IMR-90 (cell line): ENCODE measurements around the gene TIGAR. TPM values are rescaled to one million over a fixed set of nuclear protein-coding genes. Genes with fewer than 3 reads are reported as not detected.
A peak's percentile ranks its signal among the peaks of the same experiment; 100 is the strongest.

Experiments
- ATAC-seq: fragments of 200-7000 bp; cut with Tn5 transposase; 2 replicates; pipeline ENCODE4 v1.9.1; 2020; ENCODE audit warnings: low read depth, mild to moderate bottlenecking, moderate library complexity
- BruUV-seq: library from RNA; stranded (reverse); fragments of 400-500 nt; replicated peaks from 2 replicates; lab custom pipeline; 2021; lab: Mats Ljungman, UMichigan
- CTCF ChIA-PET: fragments of 300-600 bp; formaldehyde crosslinking; extraction: SDS; loops from one replicate; lab custom pipeline; 2021; ENCODE audit warnings: antibody characterized with exemption; lab: Yijun Ruan, JAX
- POLR2A ChIA-PET: fragments of 300-600 bp; sonication (Branson Sonifier 250); formaldehyde crosslinking; loops from one replicate; lab custom pipeline; 2022; ENCODE audit warnings: antibody characterized with exemption; ENCODE audit not compliant: unreplicated experiment; lab: Charles Lee
- DNase-seq: peaks from one replicate; pipeline ENCODE4 v3.0.0; 2013
- H2AFZ ChIP-seq: replicated peaks from 2 replicates; pipeline ENCODE3; 2013; ENCODE audit warnings: low read length, mild to moderate bottlenecking; ENCODE audit not compliant: poor library complexity
- H2AK5ac ChIP-seq: 2 replicates; pipeline ENCODE4 v1.6.1; 2013; ENCODE audit warnings: low read depth, low read length, inconsistent platforms
- H2AK9ac ChIP-seq: replicated peaks from 2 replicates; pipeline ENCODE3; 2013; ENCODE audit warnings: mild to moderate bottlenecking, low read depth, low read length, moderate library complexity; ENCODE audit not compliant: poor library complexity
- H2BK120ac ChIP-seq: 2 replicates; pipeline ENCODE4 v1.6.1; 2013; ENCODE audit warnings: low read depth, low read length, inconsistent platforms
- H2BK15ac ChIP-seq: 3 replicates; pipeline ENCODE4 v1.6.1; 2013; ENCODE audit warnings: low read depth, low read length, inconsistent platforms
- H2BK20ac ChIP-seq: 2 replicates; pipeline ENCODE4 v1.6.1; 2013; ENCODE audit warnings: low read depth, mild to moderate bottlenecking, inconsistent platforms, low read length, moderate library complexity
- H2BK5ac ChIP-seq: 2 replicates; pipeline ENCODE4 v1.6.1; 2013; ENCODE audit warnings: mild to moderate bottlenecking, low read depth, low read length, inconsistent platforms; ENCODE audit not compliant: poor library complexity, severe bottlenecking
- H3K14ac ChIP-seq: replicated peaks from 2 replicates; pipeline ENCODE4 v1.6.1; 2013; ENCODE audit warnings: low read depth, low read length, inconsistent platforms
- H3K18ac ChIP-seq: 2 replicates; pipeline ENCODE4 v1.6.1; 2013; ENCODE audit warnings: low read depth, low read length, control low read depth
- H3K23ac ChIP-seq: 2 replicates; pipeline ENCODE4 v1.6.1; 2013; ENCODE audit warnings: low read depth, low read length, inconsistent platforms
- H3K27ac ChIP-seq: 2 replicates; pipeline ENCODE4 v1.5.1; 2013; ENCODE audit warnings: mild to moderate bottlenecking, control low read depth, low read length; ENCODE audit not compliant: insufficient read depth
- H3K27me3 ChIP-seq: 2 replicates; pipeline ENCODE4 v1.6.1; 2013; ENCODE audit warnings: low read length; ENCODE audit not compliant: control insufficient read depth, insufficient read depth
- H3K36me3 ChIP-seq: 2 replicates; pipeline ENCODE4 v1.6.1; 2013; ENCODE audit warnings: low read length, mixed read lengths; ENCODE audit not compliant: control insufficient read depth, insufficient read depth
- H3K4ac ChIP-seq: 2 replicates; pipeline ENCODE4 v1.6.1; 2013; ENCODE audit warnings: low read depth, low read length, inconsistent platforms
- H3K4me1 ChIP-seq: 2 replicates; pipeline ENCODE4 v1.6.1; 2013; ENCODE audit warnings: low read length, mixed read lengths; ENCODE audit not compliant: control insufficient read depth, insufficient read depth
- H3K4me2 ChIP-seq: 2 replicates; pipeline ENCODE4 v1.6.1; 2013; ENCODE audit warnings: low read depth, mild to moderate bottlenecking, control low read depth, low read length, moderate library complexity
- H3K4me3 ChIP-seq: 2 replicates; pipeline ENCODE4 v1.5.1; 2013; ENCODE audit warnings: low read depth, mild to moderate bottlenecking, control low read depth, low read length, moderate library complexity; ENCODE audit not compliant: insufficient read depth
- H3K56ac ChIP-seq: 2 replicates; pipeline ENCODE4 v1.6.1; 2013; ENCODE audit warnings: low read length, inconsistent platforms; ENCODE audit not compliant: insufficient read depth; ENCODE audit errors: extremely low read depth
- H3K79me1 ChIP-seq, 2 experiments: 2 replicates each; pipeline ENCODE4 v1.6.1; 2013; ENCODE audit warnings: low read length in 2 of 2, inconsistent platforms in 1 of 2, low read depth in 1 of 2
- H3K9ac ChIP-seq: 2 replicates; pipeline ENCODE4 v1.6.1; 2013; ENCODE audit warnings: low read depth, low read length, control low read depth
- H3K9me1 ChIP-seq: 2 replicates; pipeline ENCODE4 v1.6.1; 2013; ENCODE audit warnings: low read length, inconsistent platforms; ENCODE audit not compliant: insufficient read depth
- H3K9me3 ChIP-seq: 2 replicates; pipeline ENCODE4 v1.6.1; 2013; ENCODE audit warnings: low read length; ENCODE audit not compliant: control insufficient read depth, insufficient read depth
- H4K20me1 ChIP-seq: 2 replicates; pipeline ENCODE4 v1.6.1; 2013; ENCODE audit warnings: low read length, inconsistent platforms; ENCODE audit not compliant: insufficient read depth
- H4K5ac ChIP-seq: 2 replicates; pipeline ENCODE4 v1.6.1; 2013; ENCODE audit warnings: mild to moderate bottlenecking, low read depth, low read length, control low read depth
- H4K8ac ChIP-seq, 2 experiments: 2 replicates each; pipeline ENCODE4 v1.6.1; 2013; ENCODE audit warnings: low read depth in 2 of 2, low read length in 2 of 2, control low read depth in 1 of 2, inconsistent platforms in 1 of 2
- H4K91ac ChIP-seq: 2 replicates; pipeline ENCODE4 v1.6.1; 2013; ENCODE audit warnings: low read depth, low read length, inconsistent platforms; ENCODE audit not compliant: insufficient read depth
- MAFK ChIP-seq: IDR thresholded peaks from 2 replicates; pipeline ENCODE4 v1.6.1; 2012; ENCODE audit warnings: low read depth, low read length, improper control_type of control experiment
- POLR2A ChIP-seq: IDR thresholded peaks from 2 replicates; pipeline ENCODE4 v1.6.1; 2012; ENCODE audit warnings: mild to moderate bottlenecking, low read depth, low read length
- WGBS, 2 experiments: methylation state at CpG; one replicate each; pipeline versions ENCODE4 v1.1.5 to v1.1.7; 2013; ENCODE audit warnings: missing lambda C conversion rate in 2 of 2; ENCODE audit not compliant: insufficient read length in 1 of 2; ENCODE audit errors: extremely low coverage in 2 of 2; 5-methylcytosine and 5-hydroxymethylcytosine counted together
- dilution Hi-C: fragments of 300-500 bp; cut with HindIII; formaldehyde crosslinking; loops from one replicate; pipeline ENCODE4 v1.14.3; 2018; ENCODE audit warnings: low sequenced_read_pairs; ENCODE audit not compliant: unreplicated experiment
- in situ Hi-C: fragments of 300-500 bp; cut with MboI; formaldehyde crosslinking; loops from 3 replicates; pipeline ENCODE4 v1.14.3; 2019; ENCODE audit warnings: low sequenced_read_pairs, inconsistent platforms, mixed read lengths
- intact Hi-C: fragments of 100-400 bp; cut with micrococcal nuclease; formaldehyde crosslinking; loops from 2 replicates; pipeline ENCODE4 v1.10.0; 2022
- polyA plus RNA-seq, 3 experiments: library from polyadenylated mRNA; depleted of rRNA; stranded (reverse); fragments of >200 nt; gene quantifications; 2 replicates each; pipeline ENCODE4 v1.2.3, GENCODE V29; 2012; ENCODE audit warnings: low replicate concordance in 1 of 3
- total RNA-seq: library from RNA; depleted of rRNA; stranded (reverse); fragments of >200 nt; gene quantifications from 2 replicates; pipeline ENCODE4 v1.2.3, GENCODE V29; 2012

TIGAR gene
- total and polyA plus RNA-seq, 2 of the 4 experiments (the other 2 are of a cell fraction) = 7.3 to 13.7 TPM

DNA sequence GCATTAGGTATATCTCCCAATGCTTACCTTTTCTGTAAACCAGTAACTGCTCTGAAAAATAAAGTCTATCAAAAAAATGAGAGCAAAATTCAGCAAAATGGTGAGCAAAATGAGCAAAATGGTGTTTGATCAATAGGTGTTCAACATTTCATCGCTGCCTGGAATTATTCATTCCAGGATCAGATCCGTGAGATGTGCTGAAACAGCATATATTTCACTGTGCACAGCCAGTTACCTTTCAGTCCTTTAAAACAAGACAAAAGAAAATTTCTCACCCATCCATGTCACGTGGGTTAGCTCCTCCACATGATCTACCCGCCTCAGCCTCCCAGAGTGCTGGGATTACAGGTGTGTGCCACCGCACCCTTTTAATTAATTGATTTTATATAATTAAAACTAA lies 66.6 kb downstream of the TIGAR start:
- DNase-seq (no peak), ATAC-seq (no peak)
- no TSS peak for BruUV-seq
- WGBS, 2 experiments = no CpG with 5 or more reads among the region's 5 CpGs
- H2BK20ac ChIP-seq = no peak overlapping the region
- H3K9ac ChIP-seq = no peak overlapping the region
- no peak overlapping the region for H3K56ac ChIP-seq
- no peaks in the 10 kb centered on the region for H3K4me1 ChIP-seq
- in situ Hi-C loops (no loop called here), dilution Hi-C loops (no loop called here), intact Hi-C loops (no loop called here)
- no peak overlapping the region for H2BK15ac ChIP-seq
- peaks cover 5% of the 10 kb centered on the region; the same call in 1 of the 2 replicates for H3K27me3 ChIP-seq
- no peak overlapping the region for H3K4me2 ChIP-seq
- POLR2A ChIA-PET = no interaction called here
- no peak overlapping the region for H2BK120ac ChIP-seq
- no peak overlapping the region for H3K27ac ChIP-seq
- no peak overlapping the region for H2AK5ac ChIP-seq
- no peaks in the 10 kb centered on the region for H4K20me1 ChIP-seq
- no peaks in the 10 kb centered on the region for H3K9me1 ChIP-seq
- TF ChIP-seq MAFK = peak; percentile 45
- TF ChIP-seq POLR2A = no peak
- H3K36me3 ChIP-seq = no peaks in the 10 kb centered on the region
- H3K14ac ChIP-seq = no peak overlapping the region
- H2BK5ac ChIP-seq = no peak overlapping the region
- no peak overlapping the region for H4K8ac ChIP-seq
- no peaks in the 10 kb centered on the region for H3K79me1 ChIP-seq
- H3K4ac ChIP-seq = no peak overlapping the region
- H4K5ac ChIP-seq = no peak overlapping the region
- no peak overlapping the region for H2AK9ac ChIP-seq
- CTCF ChIA-PET = interaction anchor here (0.6 kb wide), 1 partner anchor 140 kb away, joined by 6 read pairs; no protein-coding TSS in a partner anchor
- H2AFZ ChIP-seq = no peak overlapping the region
- no peak overlapping the region for H4K91ac ChIP-seq
- no peak overlapping the region for H3K18ac ChIP-seq
- H3K9me3 ChIP-seq = no peaks in the 10 kb centered on the region
- no peak overlapping the region for H3K23ac ChIP-seq
- H3K4me3 ChIP-seq = no peak overlapping the region
